PFSK-1 (cell line): ENCODE data around the gene NCLN.

Source experiments
- FOXP2 ChIP-seq: optimal IDR thresholded peaks from 2 replicates; pipeline ENCODE3; 2011; ENCODE audit warnings: borderline replicate concordance, control low read depth, inconsistent platforms; ENCODE audit not compliant: insufficient read depth; ENCODE audit errors: extremely low read length, extremely low read depth
- POLR2AphosphoS5 ChIP-seq: IDR thresholded peaks from 2 replicates; pipeline ENCODE4 v1.6.1; 2012; ENCODE audit warnings: low read depth, mild to moderate bottlenecking, control low read depth, low read length, moderate library complexity
- SIN3A ChIP-seq: IDR thresholded peaks from 2 replicates; pipeline ENCODE4 v1.6.1; 2012; ENCODE audit warnings: mild to moderate bottlenecking, low read length, moderate library complexity, borderline replicate concordance; ENCODE audit not compliant: insufficient read depth
- TAF1 ChIP-seq: IDR thresholded peaks from 2 replicates; pipeline ENCODE4 v1.6.1; 2012; ENCODE audit warnings: low read length, control low read depth, borderline replicate concordance; ENCODE audit not compliant: insufficient read depth
- TF ChIP-seq, protein P1 (sequence below), 2 experiments: IDR thresholded peaks; 2 replicates each; pipeline versions ENCODE4 v1.6.1 to v1.8.0; 2011 to 2012; ENCODE audit warnings: low read depth in 2 of 2, low read length in 2 of 2, control low read depth in 1 of 2, inconsistent platforms in 1 of 2, mild to moderate bottlenecking in 1 of 2, moderate library complexity in 1 of 2; ENCODE audit not compliant: insufficient read depth in 1 of 2

Gene NCLN

DNA sequence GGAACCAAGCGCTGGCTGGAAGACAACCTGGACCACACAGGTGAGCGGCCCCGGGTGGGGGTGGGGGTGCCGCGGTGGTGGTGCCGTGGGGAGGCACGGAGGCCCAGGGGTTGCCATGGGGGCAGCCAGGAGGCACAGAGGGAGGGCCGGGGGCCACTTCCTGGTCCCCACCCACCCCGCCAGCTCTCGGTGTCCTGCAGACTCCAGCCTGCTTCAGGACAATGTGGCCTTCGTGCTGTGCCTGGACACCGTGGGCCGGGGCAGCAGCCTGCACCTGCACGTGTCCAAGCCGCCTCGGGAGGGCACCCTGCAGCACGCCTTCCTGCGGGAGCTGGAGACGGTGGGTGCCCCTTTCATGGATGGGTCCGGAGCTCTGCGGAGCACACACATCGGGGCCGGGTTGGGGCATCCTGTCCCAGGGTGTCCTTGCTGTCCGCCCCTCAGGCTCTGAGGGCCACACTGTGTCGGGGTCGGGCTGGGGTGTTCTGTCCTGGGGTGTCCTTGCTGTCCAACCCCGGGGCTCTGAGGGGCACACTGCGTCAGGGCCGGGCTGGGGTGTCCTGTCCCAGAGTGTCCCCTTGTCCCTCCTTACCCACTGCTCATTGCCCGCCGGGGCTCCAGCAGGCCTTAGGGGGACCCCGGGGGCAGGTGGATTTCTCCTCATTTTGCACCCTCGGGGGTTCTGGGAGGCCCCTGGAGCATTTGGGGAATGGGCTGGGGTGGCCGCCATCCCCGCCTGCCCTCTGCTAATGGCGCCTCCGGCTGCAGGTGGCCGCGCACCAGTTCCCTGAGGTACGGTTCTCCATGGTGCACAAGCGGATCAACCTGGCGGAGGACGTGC, 18.3 kb downstream of the NCLN start:
- TF ChIP-seq TAF1, result no peak
- TF ChIP-seq SIN3A, result no peak
- TF ChIP-seq POLR2AphosphoS5, result no peak
- TF ChIP-seq FOXP2, result no peak
- TF ChIP-seq, protein P1, sequence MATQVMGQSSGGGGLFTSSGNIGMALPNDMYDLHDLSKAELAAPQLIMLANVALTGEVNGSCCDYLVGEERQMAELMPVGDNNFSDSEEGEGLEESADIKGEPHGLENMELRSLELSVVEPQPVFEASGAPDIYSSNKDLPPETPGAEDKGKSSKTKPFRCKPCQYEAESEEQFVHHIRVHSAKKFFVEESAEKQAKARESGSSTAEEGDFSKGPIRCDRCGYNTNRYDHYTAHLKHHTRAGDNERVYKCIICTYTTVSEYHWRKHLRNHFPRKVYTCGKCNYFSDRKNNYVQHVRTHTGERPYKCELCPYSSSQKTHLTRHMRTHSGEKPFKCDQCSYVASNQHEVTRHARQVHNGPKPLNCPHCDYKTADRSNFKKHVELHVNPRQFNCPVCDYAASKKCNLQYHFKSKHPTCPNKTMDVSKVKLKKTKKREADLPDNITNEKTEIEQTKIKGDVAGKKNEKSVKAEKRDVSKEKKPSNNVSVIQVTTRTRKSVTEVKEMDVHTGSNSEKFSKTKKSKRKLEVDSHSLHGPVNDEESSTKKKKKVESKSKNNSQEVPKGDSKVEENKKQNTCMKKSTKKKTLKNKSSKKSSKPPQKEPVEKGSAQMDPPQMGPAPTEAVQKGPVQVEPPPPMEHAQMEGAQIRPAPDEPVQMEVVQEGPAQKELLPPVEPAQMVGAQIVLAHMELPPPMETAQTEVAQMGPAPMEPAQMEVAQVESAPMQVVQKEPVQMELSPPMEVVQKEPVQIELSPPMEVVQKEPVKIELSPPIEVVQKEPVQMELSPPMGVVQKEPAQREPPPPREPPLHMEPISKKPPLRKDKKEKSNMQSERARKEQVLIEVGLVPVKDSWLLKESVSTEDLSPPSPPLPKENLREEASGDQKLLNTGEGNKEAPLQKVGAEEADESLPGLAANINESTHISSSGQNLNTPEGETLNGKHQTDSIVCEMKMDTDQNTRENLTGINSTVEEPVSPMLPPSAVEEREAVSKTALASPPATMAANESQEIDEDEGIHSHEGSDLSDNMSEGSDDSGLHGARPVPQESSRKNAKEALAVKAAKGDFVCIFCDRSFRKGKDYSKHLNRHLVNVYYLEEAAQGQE (IDR thresholded peaks at IDR 0.05; ENCODE audit: insufficient read depth in 1 of 2, low read depth in 2 of 2, low read length in 2 of 2), result no peak

DNA sequence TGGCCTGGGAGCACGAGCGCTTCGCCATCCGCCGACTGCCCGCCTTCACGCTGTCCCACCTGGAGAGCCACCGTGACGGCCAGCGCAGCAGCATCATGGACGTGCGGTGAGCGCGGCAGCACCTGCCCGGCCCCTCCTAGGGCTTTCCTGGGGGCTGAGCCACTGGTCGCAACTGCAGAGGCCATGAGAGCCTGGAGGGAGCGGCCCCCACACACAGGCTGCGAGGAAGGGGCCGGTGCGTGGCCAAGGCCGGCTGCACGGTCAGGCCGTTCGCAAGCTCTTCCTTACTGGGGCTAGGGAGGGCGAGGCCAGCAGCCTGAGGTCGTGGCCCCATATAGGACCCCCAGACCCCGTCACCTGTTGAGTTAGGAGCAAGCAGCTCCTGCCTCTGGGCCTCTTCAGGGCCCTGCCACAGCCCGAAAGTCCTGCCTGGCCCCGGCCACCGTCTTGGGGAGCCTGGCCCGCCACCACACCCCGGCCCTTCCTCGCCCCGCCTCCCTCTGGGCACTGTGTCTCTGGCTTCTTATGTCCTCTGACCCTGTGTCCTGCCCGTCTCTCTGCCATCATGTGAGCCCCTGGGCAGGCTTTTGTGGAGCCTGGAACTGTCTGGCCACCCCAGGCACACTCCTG, 19.0 kb downstream of the NCLN start:
- TF ChIP-seq SIN3A (no peak), POLR2AphosphoS5 (no peak)

DNA sequence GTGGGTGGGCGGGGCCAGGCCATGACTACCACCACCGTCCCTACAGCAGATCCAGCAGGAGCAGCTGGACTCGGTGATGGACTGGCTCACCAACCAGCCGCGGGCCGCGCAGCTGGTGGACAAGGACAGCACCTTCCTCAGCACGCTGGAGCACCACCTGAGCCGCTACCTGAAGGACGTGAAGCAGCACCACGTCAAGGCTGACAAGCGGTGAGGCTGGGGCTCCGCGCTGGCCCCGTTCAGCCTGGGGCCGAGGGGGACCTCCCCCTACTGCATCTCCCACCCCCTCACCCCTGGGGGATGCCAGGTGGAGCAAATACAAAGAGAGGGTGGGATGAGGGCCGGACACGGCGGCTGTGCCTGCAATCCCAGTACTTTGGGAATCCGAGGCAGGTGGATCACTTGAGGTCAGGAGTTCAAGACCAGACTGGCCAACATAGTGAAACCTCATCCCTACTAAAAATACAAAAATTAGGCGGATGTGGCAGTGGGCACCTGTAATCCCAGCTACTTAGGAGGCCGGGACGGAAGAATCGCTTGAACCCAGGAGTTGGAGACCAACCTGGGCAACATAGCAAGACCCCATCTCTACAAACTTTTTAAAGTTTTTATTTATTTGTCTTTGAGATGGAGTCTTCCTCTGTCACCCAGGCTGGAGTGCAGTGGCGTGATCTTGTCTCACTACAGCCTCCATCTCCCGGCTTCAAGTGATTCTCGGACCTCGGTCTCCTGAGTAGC, 20.7 kb downstream of the NCLN start:
- TF ChIP-seq POLR2AphosphoS5 (no peak), SIN3A (no peak)

DNA sequence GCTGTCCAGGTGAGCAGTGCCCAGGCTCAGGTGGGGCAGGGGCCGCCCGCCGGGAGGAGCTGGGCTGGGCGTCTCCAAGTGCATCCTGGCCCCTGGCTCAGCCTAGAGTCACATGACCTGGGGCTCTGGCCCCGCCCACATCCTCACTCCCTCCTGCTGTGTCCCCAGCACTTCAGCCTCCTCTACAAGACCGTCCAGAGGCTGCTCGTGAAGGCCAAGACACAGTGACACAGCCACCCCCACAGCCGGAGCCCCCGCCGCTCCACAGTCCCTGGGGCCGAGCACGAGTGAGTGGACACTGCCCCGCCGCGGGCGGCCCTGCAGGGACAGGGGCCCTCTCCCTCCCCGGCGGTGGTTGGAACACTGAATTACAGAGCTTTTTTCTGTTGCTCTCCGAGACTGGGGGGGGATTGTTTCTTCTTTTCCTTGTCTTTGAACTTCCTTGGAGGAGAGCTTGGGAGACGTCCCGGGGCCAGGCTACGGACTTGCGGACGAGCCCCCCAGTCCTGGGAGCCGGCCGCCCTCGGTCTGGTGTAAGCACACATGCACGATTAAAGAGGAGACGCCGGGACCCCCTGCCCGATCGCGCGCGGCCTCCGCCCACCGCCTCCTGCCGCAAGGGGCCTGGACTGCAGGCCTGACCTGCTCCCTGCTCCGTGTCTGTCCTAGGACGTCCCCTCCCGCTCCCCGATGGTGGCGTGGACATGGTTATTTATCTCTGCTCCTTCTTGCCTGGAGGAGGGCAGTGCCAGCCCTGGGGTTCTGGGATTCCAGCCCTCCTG, 21.9 kb downstream of the NCLN start:
- no peak for TF ChIP-seq TAF1

DNA sequence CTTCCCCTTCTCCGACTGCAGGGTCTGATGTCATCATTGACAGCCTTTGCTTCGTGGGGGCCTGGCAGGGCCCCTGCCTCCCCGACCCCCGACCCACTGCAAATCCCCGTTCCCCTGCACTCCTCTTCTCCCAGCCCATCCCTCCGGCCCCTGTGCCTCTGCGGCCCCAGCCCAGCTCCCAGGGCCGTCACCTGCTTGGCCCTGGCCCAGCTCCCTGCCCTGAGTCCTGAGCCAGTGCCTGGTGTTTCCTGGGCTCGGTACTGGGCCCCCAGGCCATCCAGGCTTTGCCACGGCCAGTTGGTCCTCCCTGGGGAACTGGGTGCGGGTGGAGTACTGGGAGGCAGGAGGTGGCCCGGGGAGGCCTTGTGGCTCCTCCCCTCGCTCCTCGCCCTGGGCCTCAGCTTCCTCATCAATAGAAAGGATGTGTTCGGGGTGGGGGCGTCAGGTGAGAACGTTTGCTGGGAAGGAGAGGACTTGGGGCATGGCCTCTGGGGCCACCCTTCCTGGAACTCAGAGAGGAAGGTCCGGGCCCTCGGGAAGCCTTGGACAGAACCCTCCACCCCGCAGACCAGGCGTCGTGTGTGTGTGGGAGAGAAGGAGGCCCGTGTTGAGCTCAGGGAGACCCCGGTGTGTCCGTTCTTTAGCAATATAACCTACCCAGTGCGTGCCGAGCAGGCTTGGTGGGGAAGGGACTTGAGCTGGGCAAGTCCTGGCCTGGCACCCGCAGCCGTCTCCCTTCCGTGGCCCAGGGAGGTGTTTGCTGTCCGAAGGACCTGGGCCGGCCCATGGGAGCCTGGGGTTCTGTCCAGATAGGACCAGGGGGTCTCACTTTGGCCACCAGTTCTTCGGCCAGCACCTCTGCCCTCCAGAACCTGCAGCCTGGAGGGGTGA, 22.8 kb downstream of the NCLN start:
- no peak for TF ChIP-seq SIN3A
- TF ChIP-seq, protein P1 (IDR thresholded peaks at IDR 0.05; ENCODE audit: insufficient read depth in 1 of 2, low read depth in 2 of 2, low read length in 2 of 2), result no peak
- no peak for TF ChIP-seq FOXP2
- TF ChIP-seq TAF1, result no peak
- TF ChIP-seq POLR2AphosphoS5, result no peak; the same call in 1 of the 2 replicates

DNA sequence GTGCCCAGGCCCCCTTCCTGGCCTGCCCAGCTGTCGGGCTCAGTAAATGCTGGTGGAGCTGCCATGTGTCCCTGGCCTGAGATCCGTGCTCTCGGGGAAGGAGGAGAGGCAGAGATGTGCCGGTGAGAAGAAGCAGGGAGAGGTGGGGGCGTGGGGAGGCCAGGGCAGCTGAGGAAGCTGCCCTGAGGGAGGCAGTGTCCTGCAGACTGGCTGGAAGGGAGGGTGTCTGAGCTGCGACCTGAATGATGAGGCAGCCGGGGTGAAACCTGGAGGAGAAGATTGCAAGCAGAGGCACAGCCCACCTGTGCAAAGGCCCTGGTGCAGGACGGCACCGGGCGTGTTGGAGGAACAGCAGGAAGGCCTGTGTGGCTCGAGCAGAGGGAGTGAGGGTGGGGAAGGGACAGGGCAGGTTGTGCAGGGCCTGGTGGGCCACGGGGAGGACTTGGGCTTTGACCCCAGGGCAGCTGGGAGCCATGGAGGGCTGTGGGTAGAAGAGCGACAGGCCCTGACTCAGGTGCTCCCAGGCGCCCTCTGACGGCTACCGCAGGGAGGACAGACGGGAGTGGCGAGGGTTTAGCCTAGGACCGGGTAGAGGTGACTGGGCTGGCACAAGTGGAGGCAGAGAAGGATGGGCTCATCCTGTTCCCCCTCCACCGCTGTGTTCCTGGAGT, 24.8 kb downstream of the NCLN start:
- TF ChIP-seq SIN3A, result no peak
- TF ChIP-seq, protein P1 (IDR thresholded peaks at IDR 0.05; ENCODE audit: insufficient read depth in 1 of 2, low read depth in 2 of 2, low read length in 2 of 2), result no peak
- no peak for TF ChIP-seq TAF1
- TF ChIP-seq FOXP2, result no peak
- no peak; the same call in 1 of the 2 replicates for TF ChIP-seq POLR2AphosphoS5
